HG02943 (cell line): Measurements from ENCODE around the gene DIABLO.
A peak's percentile ranks its signal among the peaks of the same experiment; 100 is the strongest.
"Not testable (repeated sequence)": the region's sequence is repeated elsewhere in the genome, so short reads cannot be mapped to it uniquely, and the experiment has no call there.

Experiments
- ATAC-seq: cut with Tn5 transposase; IDR thresholded peaks from one replicate; pipeline ENCODE4 v1.9.1; 2021; ENCODE audit warnings: mild to moderate bottlenecking, low read depth, moderate library complexity; ENCODE audit not compliant: unreplicated experiment

DIABLO gene

DNA sequence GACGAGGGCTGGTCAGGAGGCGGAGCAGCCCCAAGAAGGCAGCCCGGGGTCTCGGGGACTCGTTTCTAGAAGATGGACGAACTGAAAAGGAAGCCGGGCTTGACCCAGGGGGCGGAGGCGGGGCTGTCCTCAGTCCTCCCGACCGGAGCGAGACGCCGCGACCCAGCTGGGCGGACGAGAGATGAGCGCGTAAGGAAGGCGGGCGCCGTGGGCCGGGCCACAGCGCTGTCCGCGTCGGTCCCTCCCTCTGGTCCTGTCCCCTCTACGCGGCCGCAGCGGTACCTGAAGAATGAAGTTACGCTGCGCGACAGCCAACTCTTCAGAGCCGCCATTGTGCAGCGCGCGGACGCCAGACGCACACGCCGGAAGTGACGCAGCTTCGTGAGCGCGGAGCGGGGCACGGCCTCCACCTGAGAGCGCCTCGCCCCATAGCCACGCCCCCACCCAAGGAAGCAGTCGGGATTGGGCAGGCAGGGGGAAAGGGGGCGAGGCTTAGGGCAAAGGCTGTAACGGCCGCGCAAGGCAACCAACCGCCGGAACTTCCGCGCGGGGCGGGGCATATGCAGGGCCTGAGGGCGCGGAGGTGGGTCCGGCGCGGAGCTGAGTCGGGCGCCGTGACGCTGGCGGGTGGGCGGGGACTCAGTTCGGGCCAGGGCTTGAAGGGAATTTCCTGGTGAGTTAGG, at the start of gene DIABLO:
DIABLO (minus strand) TSS at position 370 of the 683 bp plus-strand sequence; CDS start at position 332, 38 bp downstream.
- peak; percentile 89 for ATAC-seq

DNA sequence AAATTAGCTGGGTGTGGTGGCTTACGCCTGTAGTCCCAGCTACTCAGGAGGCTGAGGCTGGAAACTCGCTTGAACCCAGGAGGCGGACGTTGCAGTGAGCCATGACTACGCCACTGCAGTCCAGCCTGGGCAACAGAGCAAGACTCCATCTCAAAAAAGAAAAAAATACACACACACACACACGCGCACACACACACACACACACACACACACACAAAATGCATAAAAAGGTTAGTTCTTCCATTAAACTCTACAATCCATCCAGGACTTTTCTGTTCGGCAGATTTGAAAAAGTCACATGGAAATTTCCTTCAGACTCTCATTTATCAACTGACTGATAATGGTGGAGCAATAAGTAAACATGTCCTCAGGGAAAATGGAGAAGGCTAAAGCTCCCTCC, 49.6 kb upstream of the DIABLO start:
- ATAC-seq: no peak

DNA sequence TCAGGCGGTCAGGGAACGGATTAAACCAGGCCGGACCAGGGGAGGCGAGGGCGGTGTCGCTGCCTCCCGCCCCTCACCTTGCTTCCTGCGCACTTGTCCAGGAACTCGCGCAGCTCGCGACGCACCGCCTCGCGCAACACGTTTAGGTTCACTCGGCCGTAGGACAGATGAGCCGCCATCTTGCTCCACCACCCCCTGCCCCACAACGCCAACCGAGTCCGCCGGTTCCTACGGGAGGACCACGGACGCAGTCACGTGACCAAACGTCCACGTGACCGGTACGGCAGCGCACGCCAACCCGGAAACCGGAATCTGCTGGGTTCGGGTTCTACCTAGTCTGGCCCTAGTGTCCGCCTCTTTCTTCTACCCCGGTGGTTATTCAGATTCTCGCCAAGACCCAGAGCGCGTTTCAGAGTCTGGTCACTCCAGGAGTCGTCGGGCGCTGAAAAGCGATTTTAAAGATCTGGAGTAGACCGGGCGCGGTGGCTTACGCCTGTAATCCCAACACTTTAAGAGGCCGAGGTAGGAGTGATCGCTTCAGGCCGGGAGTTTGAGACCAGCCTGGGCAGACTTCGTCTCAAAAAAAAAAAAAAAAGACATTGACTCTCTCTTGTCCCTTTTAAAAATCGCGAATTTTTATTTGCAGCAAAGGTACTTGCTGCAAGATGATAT, 40.5 kb upstream of the DIABLO start, which contains the start of gene VPS33A:
VPS33A (minus strand) TSS at position 265 of the 672 bp plus-strand sequence; CDS start at position 179, 86 bp downstream.
- ATAC-seq: peak; percentile 81

DNA sequence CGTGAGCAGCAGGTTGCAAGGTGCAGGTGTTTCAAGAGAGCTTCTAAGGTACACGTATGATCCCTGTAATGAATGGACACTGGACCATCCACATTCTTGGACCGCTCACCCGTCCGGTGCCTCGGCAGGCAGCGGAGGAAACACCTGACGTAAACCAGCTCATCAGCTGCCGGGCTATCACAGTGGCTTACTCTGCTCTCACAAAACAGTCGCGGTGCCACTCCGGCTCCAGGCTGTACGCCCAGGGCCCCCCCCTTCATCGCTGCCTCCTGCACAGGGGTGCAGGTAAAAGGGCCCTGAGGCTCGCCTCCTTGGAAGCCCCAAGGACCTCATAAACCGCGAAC, 40.0 kb upstream of the DIABLO start:
- peak; percentile 31 for ATAC-seq

DNA sequence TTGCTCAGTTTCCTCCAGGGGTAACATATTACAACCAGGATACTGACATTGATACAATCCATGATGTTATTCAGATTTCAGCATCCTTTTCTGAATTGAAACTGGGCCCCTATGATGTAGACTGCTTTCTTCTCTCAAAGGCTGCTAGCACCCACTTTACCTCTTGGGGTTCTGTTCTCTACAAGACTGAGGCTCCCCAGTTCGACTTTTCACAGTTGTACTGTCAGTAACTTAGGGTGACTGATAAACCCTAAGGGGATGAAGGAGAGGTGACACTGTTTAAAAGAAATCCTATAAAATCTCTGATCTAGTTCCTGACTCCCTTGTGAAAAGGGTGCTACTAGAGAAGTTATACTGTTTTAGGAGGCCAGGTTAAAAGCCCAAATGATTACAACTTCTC, 39.6 kb upstream of the DIABLO start:
- no peak for ATAC-seq

DNA sequence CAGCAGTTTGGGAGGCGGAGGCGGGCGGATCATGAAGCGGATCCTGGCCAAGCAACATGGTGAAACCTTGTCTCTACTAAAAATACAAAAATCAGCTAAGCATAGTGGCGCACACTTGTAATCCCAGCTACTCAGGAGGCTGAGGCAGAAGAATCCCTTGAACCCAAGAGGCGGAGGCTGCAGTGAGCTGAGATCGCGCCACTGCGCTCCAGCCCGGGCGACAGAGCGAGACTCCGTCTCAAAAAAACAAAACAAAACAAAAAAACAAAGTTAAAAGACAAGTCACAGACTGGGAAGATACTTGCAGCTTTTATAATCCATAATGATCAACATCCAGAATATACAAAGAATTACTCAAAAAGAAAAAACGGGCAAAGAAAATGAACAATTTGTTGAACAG, 34.9 kb upstream of the DIABLO start:
- ATAC-seq: not testable (repeated sequence)

DNA sequence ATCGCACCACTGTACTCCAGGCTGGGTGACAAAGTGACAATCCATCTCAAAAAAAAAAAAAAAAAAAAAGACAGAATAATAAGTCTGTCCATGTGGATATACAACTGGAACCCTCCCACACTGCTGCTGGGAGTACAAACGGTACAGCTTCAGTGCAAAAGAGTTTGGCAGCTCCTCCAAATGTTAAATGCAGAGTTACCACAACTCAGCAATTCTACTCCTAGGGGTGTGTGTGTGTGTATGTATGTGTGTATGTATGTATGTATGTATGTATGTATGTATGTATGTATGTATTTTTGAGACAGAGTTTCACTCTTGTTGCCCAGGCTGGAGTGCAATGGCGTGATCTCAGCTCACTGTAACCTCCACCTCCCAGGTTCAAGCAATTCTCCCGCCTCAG, 33.1 kb upstream of the DIABLO start:
- not testable (repeated sequence) for ATAC-seq

DNA sequence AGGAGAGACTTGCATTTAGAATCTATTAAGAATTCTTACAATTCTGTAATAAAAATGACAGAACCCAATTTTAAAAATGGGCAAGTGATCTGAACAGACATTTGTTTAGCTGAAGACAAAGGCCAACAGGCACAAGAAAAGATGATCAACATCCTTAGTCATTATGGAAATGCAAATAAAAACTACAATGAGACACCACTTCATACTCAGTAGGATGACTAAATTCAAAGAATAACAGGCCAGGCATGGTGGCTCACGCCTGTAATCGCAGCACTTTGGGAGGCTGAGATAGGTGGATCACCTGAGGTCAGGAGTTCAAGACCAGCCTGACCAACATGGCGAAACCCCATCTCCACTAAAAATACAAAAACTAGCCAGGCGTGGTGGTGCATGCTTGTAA, 32.6 kb upstream of the DIABLO start:
- not testable (repeated sequence) for ATAC-seq

DNA sequence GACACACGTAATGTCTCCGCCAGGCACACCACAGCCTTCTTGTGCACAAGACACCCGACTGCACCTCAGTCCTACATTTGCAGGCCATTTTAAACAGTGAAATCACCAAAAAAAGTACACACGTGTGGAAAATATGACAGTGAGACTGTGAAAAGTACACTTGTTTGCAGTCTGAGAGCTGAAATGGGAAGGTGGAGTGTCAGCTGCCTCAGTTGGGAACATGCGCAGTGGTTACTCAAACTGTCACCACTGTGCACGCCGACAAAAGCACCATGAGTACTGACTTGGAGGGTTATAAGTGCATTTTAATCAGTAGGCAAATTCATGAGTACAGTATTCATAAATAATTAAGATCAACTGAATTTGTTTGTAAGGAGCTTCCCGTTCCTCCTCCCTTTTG, 24.7 kb upstream of the DIABLO start:
- ATAC-seq: no peak

DNA sequence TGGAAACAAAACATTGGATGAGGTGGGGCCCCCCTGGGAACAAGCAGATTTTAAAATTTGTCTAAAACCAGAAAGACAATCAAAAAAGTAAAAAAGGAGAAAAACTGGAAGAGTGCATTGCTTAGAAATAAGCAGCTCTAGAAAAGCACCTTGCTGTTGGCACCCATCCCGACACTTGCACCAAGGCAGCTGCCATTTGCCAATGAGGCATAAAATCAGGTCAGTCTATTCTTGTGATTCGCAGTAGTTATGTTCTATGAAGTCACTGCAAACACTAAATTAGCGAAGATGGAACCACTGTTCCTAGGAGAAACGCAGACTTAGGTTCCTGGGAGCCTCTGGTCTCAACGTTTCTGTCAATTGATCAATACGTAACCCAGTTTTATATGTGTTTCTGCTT, 24.2 kb upstream of the DIABLO start:
- no peak for ATAC-seq

DNA sequence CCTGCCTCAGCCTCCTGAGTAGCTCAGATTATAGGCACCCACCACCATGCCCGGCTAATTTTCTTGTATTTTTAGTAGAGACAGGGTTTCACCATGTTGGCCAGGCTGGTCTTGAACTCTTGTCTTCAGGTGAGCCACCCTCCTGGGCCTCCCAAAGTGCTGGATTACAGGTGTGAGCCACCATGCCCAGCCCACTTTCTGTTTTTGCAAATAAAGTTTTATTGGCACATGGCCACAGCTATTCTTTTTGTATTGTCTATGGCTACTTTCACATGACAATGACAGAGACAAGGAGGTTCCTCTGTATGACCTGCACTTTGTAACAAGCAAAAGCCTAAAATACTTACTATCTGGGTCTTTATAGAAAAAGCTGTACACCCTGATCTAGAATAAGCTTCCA, 19.7 kb upstream of the DIABLO start:
- ATAC-seq: no peak

DNA sequence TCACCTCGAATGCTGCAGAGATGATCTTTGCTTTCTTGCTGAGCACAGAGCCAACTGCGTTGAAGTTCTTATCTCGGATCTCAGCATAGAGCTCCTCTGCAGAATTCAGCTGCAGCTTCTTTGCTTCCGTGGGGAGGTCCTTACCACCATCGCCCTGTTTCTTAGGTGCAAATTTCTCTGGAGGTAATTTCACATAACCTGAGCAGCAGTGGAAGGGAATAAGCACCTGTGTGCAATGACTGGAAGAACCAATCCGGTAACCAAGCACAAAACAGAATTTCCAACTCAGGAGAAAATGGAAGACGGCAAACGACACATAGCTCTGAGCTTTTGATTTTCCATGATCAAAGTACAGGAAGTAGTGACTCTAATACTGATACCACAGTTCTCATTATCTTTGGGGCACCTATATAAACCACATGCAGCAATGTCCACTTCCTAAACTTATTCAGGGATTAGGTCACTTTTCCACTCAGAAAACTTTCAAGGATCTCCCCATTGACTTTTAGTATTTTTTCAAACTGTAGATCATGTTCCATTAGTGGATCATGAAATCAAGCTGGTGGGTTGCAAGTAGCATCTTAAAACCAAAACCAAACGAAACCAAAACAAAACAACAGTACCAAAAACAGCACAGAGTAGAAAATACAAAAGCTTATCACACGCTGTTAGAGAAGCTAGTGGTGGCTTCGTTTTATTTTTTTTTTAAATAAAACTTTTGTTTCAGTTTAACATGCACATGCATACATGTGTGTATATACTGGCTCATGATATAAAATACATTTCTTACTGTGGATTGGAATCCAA, 18.9 kb upstream of the DIABLO start:
- no peak for ATAC-seq

DNA sequence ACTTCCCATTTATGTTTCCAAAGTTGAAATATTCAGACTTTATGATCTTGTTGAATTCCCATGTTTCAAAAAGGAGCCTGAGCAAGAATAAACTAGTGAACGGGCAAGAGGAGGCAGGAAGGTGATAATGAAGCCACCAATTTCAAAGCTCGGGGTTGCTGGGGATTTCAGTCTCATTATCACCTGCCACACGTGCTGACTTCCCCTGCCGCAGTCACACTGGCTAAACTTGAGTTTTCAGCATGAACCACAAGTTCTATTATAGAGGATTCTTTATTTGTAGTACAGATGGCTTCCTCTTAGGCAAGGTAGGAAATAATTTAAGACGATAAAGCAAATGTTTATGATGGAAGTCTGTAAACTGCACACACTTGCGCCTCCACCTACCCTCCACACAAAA, 18.1 kb upstream of the DIABLO start:
- ATAC-seq: no peak

DNA sequence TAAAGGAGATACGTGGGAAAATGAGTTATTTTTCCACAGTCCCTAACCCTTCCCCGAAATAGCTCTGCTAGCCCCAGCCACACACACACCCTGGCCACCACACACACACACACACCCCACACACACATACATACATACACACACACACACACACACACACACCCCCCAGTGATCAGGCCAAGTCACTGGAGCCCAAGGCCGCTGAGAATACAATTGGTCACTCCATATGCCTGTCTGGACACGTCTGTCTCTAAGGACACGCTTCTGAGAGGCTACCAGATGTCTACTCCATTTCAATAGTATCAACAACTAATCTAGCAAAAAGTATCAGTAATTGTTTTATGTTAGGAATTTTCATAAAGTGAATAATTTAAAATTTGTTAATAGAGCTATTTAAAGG, 13.0 kb upstream of the DIABLO start:
- ATAC-seq: no peak

DNA sequence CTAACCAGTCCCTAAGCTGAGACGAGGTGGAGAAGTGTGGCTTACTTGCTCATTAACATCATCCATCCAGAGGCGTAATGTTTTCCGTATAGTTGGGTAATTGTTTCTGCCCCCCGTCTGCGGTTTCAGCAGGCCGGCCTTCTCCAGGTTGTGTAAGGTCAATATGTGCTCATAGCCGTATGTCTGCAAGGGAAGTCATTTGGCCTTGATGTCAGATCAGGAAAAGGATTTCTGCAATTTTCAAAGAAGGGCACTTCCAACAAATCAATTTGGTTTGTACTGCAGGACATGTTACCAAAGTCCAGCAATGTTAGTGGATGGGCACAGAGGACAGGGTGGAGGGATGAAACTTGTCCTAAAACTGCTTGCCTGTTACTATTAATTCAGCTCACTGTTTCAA, 9.9 kb upstream of the DIABLO start:
- no peak for ATAC-seq

DNA sequence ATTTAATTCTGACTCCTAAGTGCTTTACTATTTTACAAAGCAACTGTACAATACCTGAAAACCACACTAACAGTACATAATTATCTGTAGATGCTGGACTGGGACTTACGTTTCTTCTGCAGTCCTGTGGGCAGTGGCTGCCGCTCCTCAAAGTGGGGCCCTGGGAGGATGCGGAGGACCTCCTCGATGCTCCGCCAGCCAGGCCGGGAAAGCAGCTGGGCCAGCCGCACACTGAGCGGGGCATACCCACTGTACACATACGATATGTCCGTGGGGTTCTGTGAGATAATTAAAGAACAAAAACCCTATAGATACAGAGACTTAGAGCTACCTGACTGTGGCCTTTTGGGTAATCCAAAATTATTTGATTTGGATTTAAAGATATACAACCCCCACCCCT, 6.8 kb upstream of the DIABLO start:
- no peak for ATAC-seq

DNA sequence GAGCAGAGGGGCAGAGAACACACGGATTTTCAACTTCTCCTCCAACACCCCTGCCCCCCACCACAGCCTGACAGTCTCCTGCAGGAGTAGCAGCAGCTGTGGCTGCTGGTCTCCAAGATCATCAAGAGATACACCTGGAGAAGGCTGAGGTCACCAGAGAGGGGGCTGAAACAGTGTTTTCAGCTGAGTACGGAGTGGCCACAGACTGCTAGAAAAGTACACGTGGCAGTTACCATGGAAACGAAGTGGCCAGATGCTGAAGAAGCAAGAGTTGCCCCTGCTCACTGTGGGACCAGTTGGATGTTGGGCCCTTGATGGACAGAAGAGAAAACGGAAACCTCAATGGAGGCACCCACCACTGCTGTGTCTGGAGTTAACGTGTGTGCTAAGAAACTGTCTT, 4.9 kb upstream of the DIABLO start:
- ATAC-seq: no peak

DNA sequence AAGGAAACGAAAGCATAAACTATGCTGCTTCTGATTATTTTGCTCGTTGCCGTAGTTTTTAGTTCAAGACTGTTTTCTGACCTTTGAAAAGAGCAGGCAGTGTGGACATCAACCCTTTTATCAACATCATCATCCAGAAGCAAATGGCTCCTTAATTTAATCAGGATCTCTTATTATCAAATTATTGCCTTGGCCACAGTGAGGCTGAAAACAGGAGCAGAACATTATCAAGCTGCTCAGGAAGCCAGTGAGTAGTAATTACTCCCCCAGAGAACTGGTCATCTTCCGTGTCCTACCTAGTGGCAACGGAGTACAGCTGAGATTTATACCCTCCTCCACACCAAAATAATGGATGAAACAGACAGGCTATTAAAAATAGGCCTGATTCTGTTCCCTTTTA, 2.2 kb upstream of the DIABLO start:
- ATAC-seq: no peak

DNA sequence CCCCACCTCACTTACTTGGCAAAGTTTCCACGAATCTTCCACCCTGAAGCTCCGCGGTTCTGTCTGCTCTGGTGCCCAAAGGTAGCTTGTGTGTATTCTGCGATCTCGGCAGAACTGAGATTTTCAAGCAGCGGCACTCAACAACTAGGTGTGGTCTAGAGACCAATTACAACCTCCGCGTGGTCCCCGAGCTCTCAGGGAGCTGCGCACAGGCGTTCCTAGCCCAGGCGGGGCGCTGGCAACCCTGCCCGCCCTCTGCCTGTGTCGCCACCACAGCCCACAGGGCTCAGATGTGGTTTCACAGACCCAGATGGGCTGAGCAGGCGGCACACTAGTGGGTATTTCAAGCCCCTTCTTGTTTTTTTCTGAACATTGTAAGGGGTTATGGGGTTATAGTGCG, 1.5 kb upstream of the DIABLO start:
- ATAC-seq: no peak

DNA sequence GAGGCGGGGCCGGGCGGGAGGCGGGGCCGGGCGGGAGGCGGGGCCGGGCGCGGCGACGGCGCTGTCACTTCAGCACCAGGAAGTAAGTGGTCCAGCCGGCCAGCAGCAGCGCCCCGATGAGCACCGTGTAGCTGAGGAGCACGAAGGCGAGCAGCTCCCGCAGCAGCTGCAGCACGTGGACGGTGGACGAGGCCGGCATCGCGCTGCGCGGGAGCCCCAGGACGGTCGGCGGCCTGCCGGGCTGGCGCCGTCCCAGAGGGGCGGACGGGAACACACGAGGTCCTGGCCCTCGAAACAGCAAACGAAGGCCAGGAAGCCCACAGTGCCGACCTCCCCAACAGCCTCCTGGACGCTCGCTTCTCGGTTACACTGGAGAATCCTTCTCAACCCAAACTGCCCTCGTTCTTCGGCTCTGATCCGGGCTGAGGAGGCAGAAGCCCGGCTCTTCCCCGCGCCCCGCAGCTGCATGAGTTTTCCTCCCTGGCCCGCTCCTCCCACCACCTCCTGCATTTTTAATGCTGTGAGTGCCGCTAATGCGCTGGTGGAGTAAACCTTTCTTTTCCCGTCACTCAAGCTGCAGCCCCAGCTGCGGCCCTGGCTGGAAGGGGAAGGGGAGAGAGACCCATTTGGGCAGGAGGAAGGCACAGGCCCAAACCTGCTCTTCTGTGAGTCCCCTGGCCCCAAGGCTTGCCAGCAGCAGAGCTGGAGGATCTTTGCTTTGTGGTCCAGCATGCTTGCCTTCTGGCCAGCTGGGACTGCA, 694 bp upstream of the DIABLO start:
- no peak for ATAC-seq

DNA sequence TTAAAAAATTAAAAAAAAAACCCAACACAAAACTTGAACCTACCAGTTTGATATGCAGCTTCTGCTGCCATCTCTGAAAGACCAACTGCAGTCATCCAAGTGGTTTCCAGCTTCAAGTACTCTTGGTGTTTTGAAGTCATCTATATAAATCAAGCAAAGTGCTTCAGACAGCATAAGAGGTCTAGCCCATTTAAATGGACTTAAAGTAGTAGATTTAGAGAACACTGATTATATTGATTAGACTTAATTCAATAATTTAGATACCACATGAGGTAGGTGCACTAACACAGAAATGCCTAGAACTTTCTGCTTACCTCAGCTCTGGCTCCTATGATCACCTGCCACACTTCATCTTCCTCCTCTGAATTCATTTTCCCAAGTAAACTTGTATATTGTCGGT, 9.4 kb downstream of the DIABLO start:
- no peak for ATAC-seq
